Midbrain (tissue), 1 donor: ENCODE data around the gene FGF23.
A peak's percentile ranks its signal among the peaks of the same experiment; 100 is the strongest.

Source experiments
- DNase-seq: peaks from one replicate; lab custom pipeline; 2025; lab: John Stamatoyannopoulos, UW

The FGF23 gene

DNA sequence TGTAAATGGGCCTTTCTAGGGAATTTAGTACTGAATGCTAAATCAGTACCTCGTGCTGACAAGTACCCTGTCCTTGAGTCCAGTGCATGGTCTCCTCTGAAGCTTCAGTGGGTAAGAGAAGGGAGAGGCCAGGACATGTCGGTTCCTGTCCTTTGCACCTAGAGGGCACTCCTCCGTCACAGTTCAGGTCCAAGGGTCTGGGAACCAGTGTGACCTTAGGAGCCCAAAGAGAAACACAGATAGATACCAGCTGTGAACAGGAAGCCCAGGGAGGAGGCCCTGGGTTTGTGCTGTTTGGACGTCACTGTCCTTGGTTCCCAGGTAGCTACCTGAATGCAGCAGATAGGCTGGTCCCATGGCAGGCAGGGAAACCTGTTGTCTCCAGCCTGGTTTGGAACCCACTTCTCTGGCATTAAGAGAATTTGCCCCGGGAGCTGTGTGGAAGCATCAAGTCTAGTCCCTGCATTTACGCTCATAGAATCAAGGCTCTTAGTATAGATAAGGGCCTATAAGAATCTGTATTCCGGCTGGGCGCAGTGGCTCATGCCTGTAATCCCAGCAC is 3.9 kb upstream of the FGF23 start:
- no peak for DNase-seq

DNA sequence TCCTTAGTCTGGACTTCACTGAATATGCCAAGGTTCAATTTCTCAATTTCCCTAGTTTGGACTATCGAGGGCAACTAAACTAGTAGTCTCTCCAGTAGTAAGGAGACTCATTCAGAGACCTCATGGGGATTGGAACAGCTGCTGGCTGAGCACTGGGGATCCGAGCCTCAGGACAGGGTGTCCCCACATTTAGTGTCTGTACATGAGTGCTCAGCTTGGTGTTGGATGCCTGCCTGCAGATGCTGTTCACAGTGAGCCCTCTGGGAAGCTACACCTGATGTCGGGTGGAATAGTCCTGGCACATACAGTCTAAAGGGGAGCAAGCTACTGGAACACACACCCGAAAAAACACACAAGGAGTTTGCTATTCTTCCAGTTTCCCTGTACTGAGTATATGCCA is 820 bp upstream of the FGF23 start:
- no peak for DNase-seq

DNA sequence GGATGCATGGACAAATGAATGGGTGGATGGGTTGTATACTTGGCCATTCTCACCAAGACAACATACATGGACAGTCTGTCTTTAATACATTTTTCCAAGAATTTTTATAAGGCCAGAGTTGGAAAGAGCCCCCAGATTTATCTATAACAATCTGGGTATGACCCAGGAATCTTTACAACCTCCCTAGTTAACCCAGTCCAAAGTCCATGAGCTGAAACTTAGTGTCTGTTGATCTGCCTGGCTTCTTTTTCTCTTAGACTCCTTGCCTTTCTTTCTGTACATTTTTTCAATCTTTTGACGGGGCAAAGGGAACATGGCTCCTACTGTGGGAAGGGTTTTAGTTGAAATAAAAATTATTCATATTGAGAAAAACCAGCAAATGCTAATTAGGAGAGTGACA is 740 bp downstream of the FGF23 start:
- DNase-seq = no peak

DNA sequence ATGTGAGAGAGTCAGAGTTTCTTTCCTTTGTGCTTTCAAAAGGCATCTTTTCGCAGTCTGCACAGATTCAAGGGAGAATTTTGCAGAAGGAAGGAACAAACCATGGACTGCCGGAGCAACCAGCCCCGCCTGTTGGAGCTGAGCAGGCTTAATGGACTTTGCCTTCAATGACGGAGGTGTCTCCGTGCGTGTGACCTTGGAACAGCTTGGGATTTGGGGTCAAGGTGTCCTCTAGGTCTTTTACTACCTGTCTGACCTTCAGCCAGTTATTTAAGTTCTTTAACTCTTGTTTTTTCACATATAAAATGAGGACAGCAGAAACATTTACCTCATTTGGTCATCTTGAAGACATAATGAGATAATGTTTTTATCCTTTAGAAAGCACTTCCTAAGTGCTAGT is 4.1 kb downstream of the FGF23 start:
- DNase-seq = no peak

DNA sequence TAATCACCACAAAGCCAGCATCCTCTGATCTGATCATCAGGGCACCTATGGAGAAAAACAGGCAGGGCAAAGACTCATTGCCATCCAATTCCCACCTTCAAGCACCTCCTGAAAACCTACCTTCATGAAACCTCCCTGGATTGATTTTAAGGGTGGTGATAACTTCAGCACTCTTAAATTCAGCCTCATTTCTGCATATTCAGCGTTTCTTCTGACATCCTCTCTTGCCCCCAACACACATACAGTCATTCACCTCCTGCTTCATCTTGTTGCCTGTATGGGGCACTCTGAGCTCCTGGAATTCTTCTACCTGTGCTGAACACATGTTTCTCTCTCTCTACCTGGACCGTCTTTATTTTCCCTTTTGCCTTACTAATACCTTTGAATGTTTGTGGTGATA is 6.9 kb downstream of the FGF23 start:
- DNase-seq = no peak

DNA sequence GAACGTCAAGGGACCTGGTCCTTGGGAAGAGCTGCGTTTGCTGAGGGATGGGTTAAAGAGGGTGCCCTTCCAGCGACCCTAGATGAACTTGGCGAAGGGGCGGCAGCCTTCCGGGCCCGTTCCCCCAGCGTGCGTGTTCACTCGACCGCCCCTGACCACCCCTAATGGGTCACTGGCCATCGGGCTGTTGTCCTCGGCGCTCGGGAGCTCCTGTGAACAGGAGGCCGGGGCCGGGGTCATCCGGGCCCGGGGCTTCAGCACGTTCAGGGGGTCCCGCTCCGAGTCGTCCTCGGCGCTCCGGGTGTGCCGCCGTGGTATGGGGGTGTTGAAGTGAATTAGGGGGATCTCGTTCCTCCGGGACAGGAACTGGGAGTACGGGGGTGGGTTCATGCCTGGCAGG is 9.2 kb downstream of the FGF23 start:
- DNase-seq = no peak

DNA sequence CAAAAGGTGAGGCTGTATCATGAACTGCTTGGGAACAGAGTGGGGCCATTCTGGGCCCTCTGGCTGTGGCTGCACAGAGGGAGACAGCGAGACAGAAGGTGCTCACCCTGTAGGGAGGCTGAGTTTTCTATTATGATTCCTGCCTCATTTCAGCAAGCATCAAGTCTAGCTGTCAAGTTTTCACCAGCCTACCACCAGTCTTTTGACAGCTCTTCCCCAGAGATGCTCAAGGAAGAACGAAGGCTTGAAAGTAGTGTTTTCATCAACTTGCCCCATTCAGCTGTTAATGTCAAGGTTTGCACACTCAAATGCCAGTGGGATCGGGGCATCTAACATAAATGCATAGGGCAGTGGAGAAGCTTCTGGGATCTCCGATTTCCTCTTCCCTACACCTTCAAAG is 10.0 kb downstream of the FGF23 start:
- no peak for DNase-seq

DNA sequence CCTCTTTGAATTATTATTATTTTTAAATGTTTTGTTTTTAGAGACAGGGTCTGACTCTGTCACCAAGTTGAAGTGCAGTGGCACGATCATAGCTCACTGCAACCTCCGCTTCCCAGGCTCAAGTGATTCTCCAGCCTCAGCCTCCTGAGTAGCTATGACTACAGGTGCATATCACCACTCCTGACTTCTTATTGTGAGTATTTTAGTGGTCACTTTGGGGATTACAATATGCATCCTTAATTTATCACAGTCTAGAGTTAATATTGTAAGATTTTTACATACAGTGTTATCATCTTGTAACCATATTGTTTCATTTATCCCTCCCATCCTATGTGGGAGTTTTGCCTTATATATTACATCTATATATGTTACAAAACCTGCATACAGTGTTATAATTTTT is 13.4 kb downstream of the FGF23 start:
- DNase-seq = no peak

DNA sequence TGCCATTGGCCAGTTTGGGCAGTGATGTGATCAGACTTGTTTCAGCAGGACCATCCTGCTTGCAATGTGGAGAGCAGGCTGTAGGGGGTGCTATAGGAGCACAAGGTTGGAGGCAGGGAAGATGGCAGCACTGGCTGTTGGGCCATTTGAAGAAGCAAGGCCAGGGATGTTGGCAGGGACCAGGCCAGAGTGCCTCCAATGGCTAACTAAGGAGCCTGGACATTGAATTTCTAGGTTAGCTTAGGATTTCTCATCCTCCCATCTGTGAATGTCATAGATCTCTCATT is 23.5 kb downstream of the FGF23 start:
- DNase-seq = no peak

DNA sequence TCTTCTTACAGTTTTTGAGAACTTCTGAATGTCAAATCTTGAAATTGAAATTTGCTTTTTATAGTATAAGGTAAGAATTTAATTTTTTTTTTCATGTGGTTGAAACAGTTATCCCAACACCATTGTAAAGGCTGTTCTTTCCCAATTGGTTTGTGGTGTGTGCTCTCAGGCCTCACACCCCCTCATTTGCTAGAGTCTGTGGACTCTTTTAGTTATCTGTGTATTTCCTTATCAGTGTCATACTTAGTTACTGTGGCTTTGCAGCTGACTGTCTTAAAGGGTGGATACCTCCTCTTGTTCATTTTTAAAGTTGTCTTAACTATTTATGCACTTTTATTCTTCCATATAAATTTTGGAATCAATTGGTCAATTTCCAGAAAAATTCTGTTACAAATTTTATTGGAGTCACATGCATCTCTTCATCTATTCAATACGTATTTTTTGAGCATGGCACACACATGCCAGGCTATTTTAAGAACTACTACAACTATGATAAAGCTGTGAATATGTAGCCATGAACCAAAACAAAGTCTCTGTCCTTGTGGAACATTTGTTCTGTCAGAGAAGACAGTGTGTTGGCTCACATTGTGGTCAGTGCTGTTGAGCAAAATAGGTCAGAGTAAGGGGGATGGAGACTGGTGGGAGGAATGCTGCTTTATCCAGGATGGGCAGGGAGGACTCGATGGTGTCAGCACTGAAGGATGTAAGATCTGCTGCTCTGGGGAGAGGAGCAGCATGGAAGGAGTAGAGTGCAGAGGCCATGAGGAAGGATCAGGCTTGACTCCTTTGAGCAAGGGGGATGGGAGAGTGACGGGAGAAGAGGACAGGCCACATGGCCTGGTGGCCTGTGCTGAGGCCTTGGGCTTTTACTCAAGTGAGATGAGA is 24.1 kb downstream of the FGF23 start:
- DNase-seq = no peak

DNA sequence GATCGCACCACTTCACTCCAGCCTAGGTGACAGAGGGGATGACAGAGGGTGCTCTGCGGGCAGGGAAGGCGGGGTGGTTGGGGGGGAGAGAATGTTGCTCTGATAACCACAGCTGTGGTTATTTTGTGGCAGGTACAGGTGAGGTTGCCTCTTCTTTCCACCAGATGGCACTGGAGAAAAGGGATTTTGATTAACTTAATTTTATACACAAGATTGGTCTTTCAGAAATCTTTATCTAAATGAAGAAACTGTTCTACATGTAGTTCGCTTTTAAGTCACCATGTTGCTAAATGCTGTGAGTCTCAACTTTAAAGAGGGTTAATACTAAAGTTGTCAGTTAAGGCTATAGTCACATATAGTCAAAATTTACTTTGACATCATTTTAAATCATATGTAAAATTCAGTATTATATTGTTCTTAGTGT is 25.7 kb downstream of the FGF23 start:
- no peak for DNase-seq

DNA sequence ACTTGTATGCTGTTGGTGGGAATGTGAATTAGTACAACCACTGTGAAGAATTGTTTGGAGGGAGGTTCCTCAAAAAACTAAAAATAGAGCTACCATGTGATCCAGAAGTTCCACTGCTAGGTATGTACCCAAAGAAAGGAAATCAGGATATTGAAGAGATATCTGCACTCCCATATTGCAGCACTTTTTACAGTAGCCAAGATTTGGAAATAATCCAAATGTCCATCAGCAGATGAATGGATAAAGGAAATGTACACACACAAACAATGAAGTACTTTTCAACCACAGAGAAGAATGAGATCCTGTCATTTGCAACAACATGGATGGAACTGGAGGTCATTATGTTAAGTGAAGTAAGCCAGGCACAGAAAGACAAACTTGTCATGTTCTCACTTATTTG is 32.6 kb downstream of the FGF23 start:
- DNase-seq = no peak

DNA sequence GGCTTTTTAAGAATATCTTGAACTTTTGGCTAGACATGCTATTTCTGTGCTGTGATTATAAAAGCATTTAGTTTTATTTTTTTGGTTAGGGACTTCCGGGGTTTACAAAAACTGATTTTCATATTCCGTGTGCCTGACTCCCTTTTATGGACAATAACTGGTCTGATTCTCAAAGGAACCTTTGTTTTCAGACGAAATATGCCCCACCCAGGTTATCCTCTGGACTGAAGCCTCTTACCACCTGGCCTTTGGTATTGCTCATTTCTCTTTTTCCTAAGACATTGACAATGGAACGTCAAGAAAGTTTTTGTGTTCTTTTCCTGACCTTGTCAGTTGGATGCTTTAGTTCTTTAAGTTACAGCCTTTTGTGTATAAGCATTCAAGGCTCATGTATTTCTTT is 47.7 kb downstream of the FGF23 start:
- no peak for DNase-seq

DNA sequence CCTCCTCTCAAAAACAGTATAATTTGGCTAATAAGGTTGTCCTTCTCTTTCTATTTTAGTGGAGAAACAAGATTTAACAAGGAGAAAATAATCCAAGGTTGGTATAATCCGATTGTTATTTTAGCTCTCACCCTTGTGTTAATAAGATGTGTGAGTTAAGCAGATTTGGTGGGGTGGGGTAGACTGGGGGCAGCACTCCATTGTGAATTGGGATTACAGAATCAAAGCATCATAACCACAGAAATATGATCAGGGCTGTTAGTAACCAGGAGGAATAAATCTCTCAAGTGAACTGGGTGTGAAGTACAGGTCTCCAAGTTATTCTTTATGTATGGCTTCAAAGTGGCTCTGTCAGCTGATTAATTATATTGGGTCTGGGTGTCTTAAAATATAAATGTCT is 48.3 kb downstream of the FGF23 start:
- DNase-seq = no peak

DNA sequence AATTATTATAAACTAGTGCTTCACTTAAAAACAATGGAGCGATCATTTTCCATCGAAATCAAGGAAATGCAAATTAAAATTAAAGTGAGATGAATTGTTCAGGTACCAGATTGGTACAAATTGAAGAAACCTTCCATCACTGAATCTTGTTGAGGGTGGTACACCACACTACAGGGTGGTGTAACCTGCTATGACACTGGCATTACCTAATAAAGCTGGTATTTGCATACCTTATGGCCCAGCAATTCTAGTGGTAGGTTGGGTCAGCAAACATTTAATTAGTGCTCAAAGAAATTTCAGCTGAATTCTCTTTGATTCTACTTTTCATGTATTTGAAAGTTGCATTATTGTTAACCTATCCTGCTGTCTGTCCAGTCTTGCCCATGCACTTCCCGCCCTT is 49.3 kb downstream of the FGF23 start:
- DNase-seq = no peak

DNA sequence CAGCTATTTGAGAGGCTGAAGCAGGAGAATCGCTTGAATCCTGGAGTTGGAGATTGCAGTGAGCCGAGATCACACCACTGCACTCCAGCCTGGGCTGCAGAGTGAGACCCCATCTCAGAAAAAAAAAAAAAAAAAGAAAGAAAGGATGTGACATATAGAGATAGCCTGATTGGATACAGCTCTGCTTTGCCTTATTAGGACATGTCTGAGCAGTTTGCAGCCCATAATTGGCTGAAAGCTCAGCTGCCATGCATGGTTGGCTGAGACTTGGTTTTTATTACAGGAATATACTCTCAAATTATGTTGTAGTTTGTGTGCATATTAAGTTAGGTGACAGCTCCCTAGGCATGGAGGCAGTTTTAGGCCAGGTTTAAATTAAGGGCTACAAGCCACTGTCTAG is 52.2 kb downstream of the FGF23 start:
- no peak for DNase-seq

DNA sequence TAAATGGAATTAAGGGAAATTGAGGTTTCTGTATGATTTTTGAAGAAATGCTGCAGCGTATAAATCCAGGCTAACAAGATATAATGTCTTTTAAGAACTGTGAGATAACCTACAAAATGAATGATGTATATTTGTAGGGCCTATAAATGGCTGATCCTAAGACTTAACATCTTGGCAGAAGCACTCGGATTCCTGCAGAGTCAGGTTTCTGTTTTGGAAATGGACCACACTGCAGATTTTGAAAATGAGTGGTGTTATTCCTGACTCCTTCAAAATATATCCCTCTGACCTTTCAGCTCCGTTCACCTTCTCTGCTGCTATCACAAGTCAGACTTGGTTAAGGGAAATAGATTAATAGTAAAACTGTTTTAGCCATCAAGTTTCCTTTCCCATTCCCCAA is 53.5 kb downstream of the FGF23 start:
- no peak for DNase-seq

DNA sequence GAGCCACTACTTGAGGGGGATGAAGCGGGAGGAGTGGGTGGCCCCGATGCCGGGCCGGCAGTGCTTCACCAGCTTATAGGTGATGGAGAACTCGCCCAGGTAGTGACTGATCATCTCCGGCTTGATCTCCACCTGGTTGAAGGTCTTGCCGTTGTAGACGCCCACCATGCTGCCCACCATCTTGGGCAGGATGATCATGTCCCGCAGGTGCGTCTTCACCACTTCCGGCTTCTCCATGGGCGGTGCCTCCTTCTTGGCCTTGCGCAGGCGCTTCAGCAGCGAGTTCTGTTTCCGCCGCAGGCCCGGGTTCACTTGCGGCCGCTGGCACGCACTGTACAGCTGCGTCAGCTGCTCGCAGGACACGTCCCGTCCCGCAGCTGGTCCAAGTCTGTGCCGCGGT is 55.1 kb downstream of the FGF23 start:
- no peak for DNase-seq

DNA sequence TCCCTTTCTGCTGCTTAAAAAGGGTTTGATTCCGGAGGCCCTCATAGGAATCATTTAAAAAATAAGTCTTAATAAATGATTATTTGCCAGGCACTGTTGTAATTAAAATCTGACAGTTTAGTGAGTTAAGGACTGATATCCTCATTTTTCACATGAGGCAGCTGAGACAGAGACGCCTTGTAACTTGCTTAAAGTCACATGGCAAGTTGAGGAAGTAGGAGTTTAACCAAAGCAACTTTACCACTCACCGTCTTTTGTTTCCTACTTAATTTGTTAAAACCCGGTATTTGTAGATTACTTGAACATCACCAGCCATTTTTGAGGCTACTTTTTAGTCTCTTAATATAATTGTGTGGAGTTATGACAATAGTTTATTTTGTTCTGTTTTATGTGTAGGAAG is 56.1 kb downstream of the FGF23 start:
- DNase-seq = no peak

DNA sequence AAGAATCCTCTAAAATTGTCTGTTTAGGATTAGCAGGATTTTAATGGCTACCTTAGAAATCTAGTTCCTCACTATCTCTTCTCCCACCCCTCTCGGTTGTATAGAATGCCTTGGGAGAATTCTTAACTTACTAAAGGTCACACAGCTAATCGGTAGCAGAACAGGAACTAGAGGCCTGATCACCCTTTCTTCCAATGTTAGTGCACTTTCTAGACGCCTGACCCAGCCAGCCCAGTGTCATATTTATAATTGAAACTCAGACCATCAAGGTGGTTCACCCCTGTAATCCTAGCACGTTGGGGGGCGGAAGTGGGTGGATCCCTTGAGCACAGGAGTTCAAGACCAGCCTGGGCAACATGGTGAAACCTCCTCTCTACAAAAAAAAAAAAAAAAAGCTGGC is 56.8 kb downstream of the FGF23 start:
- DNase-seq = no peak

DNA sequence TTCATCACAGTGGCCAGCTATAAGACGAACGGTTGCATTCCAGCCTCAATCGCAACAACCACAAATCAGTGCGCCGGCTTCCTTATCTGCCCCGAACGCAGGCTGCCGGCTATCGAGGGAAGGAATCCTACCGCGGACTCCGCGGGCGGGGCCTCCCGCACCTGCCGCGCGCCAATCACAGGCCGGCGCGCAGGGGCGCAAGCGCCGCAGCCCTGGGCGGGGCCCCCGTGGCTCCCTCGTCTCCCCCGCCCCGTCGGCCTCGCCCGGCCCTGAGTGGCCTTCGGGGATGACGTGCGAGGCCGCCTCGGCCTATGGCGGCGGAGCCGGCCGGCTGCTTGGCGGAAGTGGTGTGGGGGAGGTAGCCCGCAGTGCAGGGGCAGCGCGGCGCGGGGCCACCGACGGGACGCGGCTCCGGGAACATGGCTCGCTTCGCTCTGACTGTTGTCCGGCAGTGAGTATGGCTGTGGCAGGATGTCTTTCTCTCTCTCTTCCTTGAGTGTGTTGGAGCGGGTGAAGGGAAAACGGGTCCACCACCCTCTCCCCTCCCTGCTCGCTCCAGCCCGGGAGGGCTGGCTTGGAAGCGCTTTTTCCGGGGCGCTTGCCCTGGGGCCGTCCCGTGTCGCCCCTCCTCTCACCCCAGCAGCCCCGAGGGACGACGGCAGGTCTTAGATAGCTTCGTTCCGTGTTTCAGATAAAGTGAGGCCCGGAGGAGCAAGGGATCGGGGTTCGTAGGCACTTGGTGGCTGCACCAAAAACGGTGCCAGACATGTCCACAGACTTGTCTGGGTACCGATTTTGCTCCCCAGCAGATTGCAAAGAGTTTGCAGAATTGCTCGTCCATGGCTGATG is 58.4 kb downstream of the FGF23 start, which contains the start of gene TIGAR:
Gene TIGAR, plus strand, starts transcription at position 361 of the 849 bp plus-strand sequence. Its CDS starts 59 bp downstream, at position 420.
- DNase-seq = peak; percentile 96

DNA sequence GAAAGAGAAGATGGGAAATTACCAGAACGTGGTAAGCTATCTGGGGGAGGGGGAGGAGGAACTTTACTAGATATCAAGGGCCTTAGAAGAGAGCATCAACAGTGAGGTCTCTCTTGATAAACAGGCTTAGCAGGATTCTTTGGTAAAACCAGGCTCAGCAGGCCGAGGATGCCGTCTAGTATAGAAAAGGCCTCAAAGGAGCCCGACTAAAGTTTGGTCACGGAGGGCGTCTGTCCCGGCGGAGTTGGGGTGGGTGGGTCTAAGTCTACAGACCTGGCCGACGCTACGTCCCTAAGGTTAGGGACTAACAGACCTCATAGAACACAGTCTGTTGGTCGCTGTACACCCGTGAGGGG is 59.0 kb downstream of the FGF23 start:
- no peak for DNase-seq
